Measurements from ENCODE around the gene ERLIN1.

DNA sequence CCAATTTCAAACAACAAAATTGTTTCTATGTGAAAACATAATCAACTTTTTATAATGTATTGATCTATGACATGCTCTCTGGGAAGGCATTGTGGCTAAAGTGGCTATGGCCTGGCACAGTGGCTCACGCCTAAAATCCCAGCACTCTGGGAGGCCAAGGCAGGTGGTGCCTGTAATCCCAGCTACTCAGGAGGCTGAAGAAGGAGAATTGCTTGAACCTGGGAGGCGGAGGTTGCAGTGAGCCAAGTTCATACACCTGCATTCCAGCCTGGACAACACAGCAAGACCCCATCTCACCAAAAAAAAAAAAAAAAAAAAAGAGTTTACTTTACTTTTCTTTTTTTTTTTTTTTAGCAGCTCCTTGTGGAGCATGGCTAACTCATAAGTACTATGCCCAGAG is 65.3 kb downstream of the ERLIN1 start:
- no peak for TF ChIP-seq POLR2AphosphoS5 (IDR thresholded peaks at IDR 0.05; ENCODE audit: low read depth, low read length)
- TF ChIP-seq, protein P1, sequence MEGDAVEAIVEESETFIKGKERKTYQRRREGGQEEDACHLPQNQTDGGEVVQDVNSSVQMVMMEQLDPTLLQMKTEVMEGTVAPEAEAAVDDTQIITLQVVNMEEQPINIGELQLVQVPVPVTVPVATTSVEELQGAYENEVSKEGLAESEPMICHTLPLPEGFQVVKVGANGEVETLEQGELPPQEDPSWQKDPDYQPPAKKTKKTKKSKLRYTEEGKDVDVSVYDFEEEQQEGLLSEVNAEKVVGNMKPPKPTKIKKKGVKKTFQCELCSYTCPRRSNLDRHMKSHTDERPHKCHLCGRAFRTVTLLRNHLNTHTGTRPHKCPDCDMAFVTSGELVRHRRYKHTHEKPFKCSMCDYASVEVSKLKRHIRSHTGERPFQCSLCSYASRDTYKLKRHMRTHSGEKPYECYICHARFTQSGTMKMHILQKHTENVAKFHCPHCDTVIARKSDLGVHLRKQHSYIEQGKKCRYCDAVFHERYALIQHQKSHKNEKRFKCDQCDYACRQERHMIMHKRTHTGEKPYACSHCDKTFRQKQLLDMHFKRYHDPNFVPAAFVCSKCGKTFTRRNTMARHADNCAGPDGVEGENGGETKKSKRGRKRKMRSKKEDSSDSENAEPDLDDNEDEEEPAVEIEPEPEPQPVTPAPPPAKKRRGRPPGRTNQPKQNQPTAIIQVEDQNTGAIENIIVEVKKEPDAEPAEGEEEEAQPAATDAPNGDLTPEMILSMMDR (IDR thresholded peaks at IDR 0.05) = no peak
